H1 (cell line): ENCODE measurements around the gene TMCC1. TPM values are rescaled to one million over a fixed set of nuclear protein-coding genes. Genes with fewer than 3 reads are reported as not detected.

Source experiments
- CTCF ChIA-PET: fragments of 300-600 bp; sonication (Branson Sonifier 250); formaldehyde crosslinking; loops from one replicate; lab custom pipeline; 2021; ENCODE audit not compliant: partially characterized antibody; lab: Charles Lee
- POLR2A ChIA-PET: fragments of 300-600 bp; sonication (Branson Sonifier 250); formaldehyde crosslinking; loops from one replicate; lab custom pipeline; 2021; ENCODE audit warnings: inconsistent platforms; ENCODE audit not compliant: partially characterized antibody; lab: Charles Lee
- DNase-seq, 2 experiments: peaks; one replicate each; pipeline versions ENCODE4 v3.0.0 to v3.0.0-alpha.2; 2010 to 2022; ENCODE audit warnings: low spot score in 2 of 2, low read depth in 1 of 2, mixed read lengths in 1 of 2
- FAIRE-seq: peaks from 2 replicates; lab custom pipeline; 2011; peaks lifted over from hg19 to GRCh38; lab: Jason Lieb, UNC
- H2AFZ ChIP-seq: 2 replicates; pipeline ENCODE4 v1.8.1; 2012; ENCODE audit warnings: low read length, inconsistent platforms
- H2AK5ac ChIP-seq: 2 replicates; pipeline ENCODE4 v1.6.1; 2013; ENCODE audit warnings: low read depth, low read length
- H2BK120ac ChIP-seq: replicated peaks from 2 replicates; pipeline ENCODE3; 2013; ENCODE audit warnings: low read depth, low read length, inconsistent platforms
- H2BK12ac ChIP-seq: 2 replicates; pipeline ENCODE4 v1.6.1; 2013; ENCODE audit warnings: low read depth, low read length
- H2BK15ac ChIP-seq: 2 replicates; pipeline ENCODE4 v1.6.1; 2013; ENCODE audit warnings: low read length
- H2BK20ac ChIP-seq: 2 replicates; pipeline ENCODE4 v1.6.1; 2013; ENCODE audit warnings: low read length
- H2BK5ac ChIP-seq: 2 replicates; pipeline ENCODE4 v1.6.1; 2013; ENCODE audit warnings: low read depth, low read length
- H3K14ac ChIP-seq: 2 replicates; pipeline ENCODE4 v1.6.1; 2013; ENCODE audit warnings: inconsistent platforms; ENCODE audit not compliant: insufficient read length
- H3K18ac ChIP-seq: 2 replicates; pipeline ENCODE4 v1.6.1; 2013; ENCODE audit warnings: low read length; ENCODE audit errors: extremely low read depth
- H3K23ac ChIP-seq: 2 replicates; pipeline ENCODE4 v1.6.1; 2013; ENCODE audit warnings: inconsistent platforms; ENCODE audit not compliant: insufficient read length
- H3K23me2 ChIP-seq: 2 replicates; pipeline ENCODE4 v1.6.1; 2013; ENCODE audit warnings: low read depth, low read length
- H3K27ac ChIP-seq: 2 replicates; pipeline ENCODE4 v1.6.1; 2011; ENCODE audit warnings: low read depth, low read length, inconsistent platforms
- H3K27me3 ChIP-seq, 4 experiments: replicated peaks in 1 of 4; 1 replicate in 1 of 4; 2 replicates in 3 of 4; pipeline versions ENCODE4 v1.6.1 to v1.8.1; 2011 to 2013; ENCODE audit warnings: low read length in 3 of 4, mild to moderate bottlenecking in 3 of 4, inconsistent platforms in 2 of 4, mixed read lengths in 2 of 4, moderate library complexity in 1 of 4; ENCODE audit not compliant: control insufficient read depth in 3 of 4, insufficient read depth in 3 of 4; ENCODE audit errors: extremely low read depth in 1 of 4
- H3K36me3 ChIP-seq, 4 experiments: 2 replicates each; pipeline versions ENCODE4 v1.6.1 to v1.8.1; 2011 to 2013; ENCODE audit warnings: mild to moderate bottlenecking in 4 of 4, low read length in 3 of 4, moderate library complexity in 2 of 4, control low read depth in 1 of 4, inconsistent platforms in 1 of 4; ENCODE audit not compliant: insufficient read depth in 4 of 4, control insufficient read depth in 2 of 4
- H3K4ac ChIP-seq: replicated peaks from 2 replicates; pipeline ENCODE3; 2013; ENCODE audit warnings: low read length, low read depth, mixed read lengths, inconsistent platforms; ENCODE audit not compliant: insufficient read length
- H3K4me1 ChIP-seq, 4 experiments: replicated peaks in 1 of 4; 1 replicate in 1 of 4; 2 replicates in 3 of 4; pipeline versions ENCODE4 v1.6.1 to v1.8.1; 2011 to 2013; ENCODE audit warnings: low read length in 3 of 4, inconsistent platforms in 2 of 4, mixed read lengths in 1 of 4; ENCODE audit not compliant: insufficient read depth in 4 of 4, control insufficient read depth in 3 of 4
- H3K4me2 ChIP-seq, 2 experiments: 2 replicates each; pipeline versions ENCODE4 v1.6.1 to v1.8.1; 2011 to 2013; ENCODE audit warnings: low read depth in 2 of 2, low read length in 2 of 2, control low read depth in 1 of 2, inconsistent platforms in 1 of 2, mild to moderate bottlenecking in 1 of 2; ENCODE audit not compliant: insufficient read depth in 1 of 2
- H3K4me3 ChIP-seq, 4 experiments: fragments of 200-600, 300-600 bp in 1 of 4; sonication (generic), shearing (Covaris generic), sonication (Bioruptor Twin) in 1 of 4; 2 replicates each; pipeline versions ENCODE4 v1.5.1 to v1.8.1; 2011 to 2016; ENCODE audit warnings: low read length in 4 of 4, low read depth in 3 of 4, control low read depth in 2 of 4, inconsistent platforms in 2 of 4, mild to moderate bottlenecking in 2 of 4, mixed read lengths in 1 of 4, moderate library complexity in 1 of 4; ENCODE audit not compliant: insufficient read depth in 2 of 4; ENCODE audit errors: extremely low read depth in 1 of 4
- H3K56ac ChIP-seq: replicated peaks from 2 replicates; pipeline ENCODE3; 2013; ENCODE audit warnings: low read depth, mild to moderate bottlenecking, mixed read lengths, low read length, inconsistent platforms; ENCODE audit not compliant: insufficient read length
- H3K79me1 ChIP-seq: 2 replicates; pipeline ENCODE4 v1.6.1; 2013; ENCODE audit warnings: low read depth, low read length, control low read depth
- H3K79me2 ChIP-seq, 2 experiments: 2 replicates each; pipeline versions ENCODE4 v1.6.1 to v1.8.1; 2012 to 2013; ENCODE audit warnings: low read length in 2 of 2, mild to moderate bottlenecking in 2 of 2, inconsistent platforms in 1 of 2; ENCODE audit not compliant: insufficient read depth in 2 of 2, control insufficient read depth in 1 of 2
- H3K9ac ChIP-seq, 4 experiments: replicated peaks in 1 of 4; 1 replicate in 1 of 4; 2 replicates in 3 of 4; pipeline versions ENCODE4 v1.6.1 to v1.8.1; 2011 to 2013; ENCODE audit warnings: low read depth in 3 of 4, low read length in 3 of 4, control low read depth in 2 of 4, mild to moderate bottlenecking in 2 of 4, moderate library complexity in 2 of 4, inconsistent platforms in 1 of 4; ENCODE audit errors: extremely low read depth in 1 of 4
- H3K9me3 ChIP-seq, 2 experiments: 2 replicates each; pipeline versions ENCODE4 v1.6.1 to v1.8.1; 2012 to 2013; ENCODE audit warnings: mild to moderate bottlenecking in 2 of 2, moderate library complexity in 2 of 2, control low read depth in 1 of 2, inconsistent platforms in 1 of 2, low read depth in 1 of 2, low read length in 1 of 2, mixed read lengths in 1 of 2; ENCODE audit not compliant: insufficient read depth in 2 of 2
- H4K20me1 ChIP-seq, 2 experiments: replicated peaks in 1 of 2; 2 replicates each; pipeline versions ENCODE3 to v1.8.1; 2011 to 2013; ENCODE audit warnings: inconsistent platforms in 2 of 2, low read length in 2 of 2, mild to moderate bottlenecking in 1 of 2; ENCODE audit not compliant: insufficient read depth in 2 of 2, control insufficient read depth in 1 of 2
- H4K5ac ChIP-seq: 2 replicates; pipeline ENCODE4 v1.6.1; 2013; ENCODE audit warnings: low read length, low read depth, mixed read lengths, inconsistent platforms; ENCODE audit not compliant: insufficient read length
- H4K8ac ChIP-seq: 2 replicates; pipeline ENCODE4 v1.8.0; 2013; ENCODE audit warnings: mild to moderate bottlenecking, moderate library complexity, low read length, inconsistent platforms; ENCODE audit not compliant: insufficient read depth; ENCODE audit errors: extremely low read depth
- H4K91ac ChIP-seq: replicated peaks from 2 replicates; pipeline ENCODE3; 2013; ENCODE audit warnings: low read length, mixed read lengths, inconsistent platforms; ENCODE audit not compliant: insufficient read length
- CHD1 ChIP-seq: IDR thresholded peaks from 2 replicates; pipeline ENCODE4 v1.6.1; 2012; ENCODE audit warnings: low read depth, low read length, improper control_type of control experiment
- NRF1 ChIP-seq: IDR thresholded peaks from 2 replicates; pipeline ENCODE4 v1.6.1; 2011; ENCODE audit warnings: mild to moderate bottlenecking, low read depth, low read length, improper control_type of control experiment
- RXRA ChIP-seq: IDR thresholded peaks from 2 replicates; pipeline ENCODE4 v1.6.1; 2011; ENCODE audit warnings: low read depth, mild to moderate bottlenecking, low read length, moderate library complexity; ENCODE audit not compliant: insufficient read depth
- SUZ12 ChIP-seq: fragments of 200-600 bp; sonication (generic); IDR thresholded peaks from 2 replicates; pipeline ENCODE4 v1.6.1; 2012; ENCODE audit warnings: mild to moderate bottlenecking, inconsistent platforms, low read length, moderate library complexity, mixed read lengths
- TAF1 ChIP-seq: IDR thresholded peaks from 2 replicates; pipeline ENCODE4 v1.6.1; 2011; ENCODE audit warnings: mild to moderate bottlenecking, low read depth, low read length
- ZNF274 ChIP-seq: IDR thresholded peaks from 2 replicates; pipeline ENCODE4 v1.7.0; 2012; ENCODE audit warnings: low read length, borderline replicate concordance; ENCODE audit errors: extremely low read depth
- polyA plus RNA-seq, 7 experiments: library from polyadenylated mRNA; depleted of rRNA in 3 of 7; stranded (reverse) in 5 of 7; unstranded in 2 of 7; fragments of >200 nt in 5 of 7; fragments of 200-250 nt in 2 of 7; gene quantifications; 1 replicate in 5 of 7; 2 replicates in 1 of 7; 4 replicates in 1 of 7; pipeline versions ENCODE4 v1.2.1 to v1.2.3, GENCODE V29; 2011 to 2013; ENCODE audit warnings: missing spikeins in 2 of 7, mixed read lengths in 2 of 7
- total RNA-seq: library from RNA; stranded (reverse); fragmentation: NEBNext Ultra II Directional; extraction: Animal tissue kit (Norgen Biotek cat#: 25700); gene quantifications from 2 replicates; pipeline ENCODE4 v1.2.1, GENCODE V29; 2021

The TMCC1 gene
- total and polyA plus RNA-seq, 2 of the 8 experiments (the other 6 are each of a cell fraction or from before 2014, with no cell fraction given), result 10.4 to 27.1 TPM

- Histone ChIP-seq H3K27me3 (no peaks in the 10 kb centered on the region), H4K20me1 (no peaks in the 10 kb centered on the region), H3K79me1 (no peaks in the 10 kb centered on the region), H3K23me2 (no peaks in the 10 kb centered on the region), H3K18ac (no peak overlapping the region), H3K4ac (no peak overlapping the region), H3K9me3 (no peaks in the 10 kb centered on the region), H3K4me2 (no peak overlapping the region), H3K79me2 (no peaks in the 10 kb centered on the region), H4K91ac (no peak overlapping the region), H3K27ac (no peak overlapping the region), H2BK120ac (no peak overlapping the region), H3K23ac (no peak overlapping the region), H3K14ac (no peak overlapping the region), H3K4me1 (no peaks in the 10 kb centered on the region), H4K5ac (no peak overlapping the region), H2BK15ac (no peak overlapping the region), H2BK12ac (no peak overlapping the region), H2BK5ac (no peak overlapping the region), H3K36me3 (no peaks in the 10 kb centered on the region), H2AFZ (no peak overlapping the region), H2AK5ac (no peak overlapping the region), H4K8ac (no peak overlapping the region), H3K4me3 (no peak overlapping the region), H3K9ac (no peak overlapping the region), H2BK20ac (no peak overlapping the region), H3K56ac (no peak overlapping the region)
- ChIA-PET POLR2A (no interaction called here), CTCF (interaction anchor here (0.7 kb wide), 2 partner anchors 43 to 98 kb away, joined by 3 read pairs; no protein-coding TSS in a partner anchor)
- FAIRE-seq, result no peak
- DNase-seq, result no peak
- no peak for TF ChIP-seq TAF1
- no peak for TF ChIP-seq CHD1
- TF ChIP-seq NRF1, result no peak
- TF ChIP-seq ZNF274, result no peak
- no peak for TF ChIP-seq RXRA
- TF ChIP-seq SUZ12, result no peak
Observed at GRCh38 chr3:129764090-129764489, 129.4 kb downstream of the TMCC1 start.
